NCI-H2029 (cell line): ENCODE data around the gene SNX13.
"Not testable (repeated sequence)": the region's sequence is repeated elsewhere in the genome, so short reads cannot be mapped to it uniquely, and the experiment has no call there.

ENCODE experiments used
- DNase-seq: peaks from one replicate; lab custom pipeline; 2025; lab: John Stamatoyannopoulos, UW

The SNX13 gene

GRCh38 chr7:17849504-17849903 lies 90.8 kb downstream of the SNX13 start:
- DNase-seq, result no peak

GRCh38 chr7:17848516-17848915 lies 91.8 kb downstream of the SNX13 start:
- DNase-seq, result no peak

GRCh38 chr7:17846935-17847334 lies 93.4 kb downstream of the SNX13 start:
- no peak for DNase-seq

- DNase-seq, result no peak
These were observed 95.1 kb downstream of the SNX13 start for GRCh38 chr7:17845197-17845547.

GRCh38 chr7:17844514-17845196 lies 95.6 kb downstream of the SNX13 start:
- no peak for DNase-seq

GRCh38 chr7:17844022-17844421 lies 96.3 kb downstream of the SNX13 start:
- no peak for DNase-seq

GRCh38 chr7:17843041-17843440 lies 97.3 kb downstream of the SNX13 start:
- no peak for DNase-seq

- no peak for DNase-seq
These were observed 107.4 kb downstream of the SNX13 start for GRCh38 chr7:17832820-17833355.

GRCh38 chr7:17832242-17832641 lies 108.1 kb downstream of the SNX13 start:
- no peak for DNase-seq

GRCh38 chr7:17830206-17830605 lies 110.1 kb downstream of the SNX13 start:
- DNase-seq, result no peak

- DNase-seq, result no peak
These were observed 111.3 kb downstream of the SNX13 start for GRCh38 chr7:17829001-17829400.

GRCh38 chr7:17822547-17823173 lies 117.6 kb downstream of the SNX13 start:
- DNase-seq, result no peak

- no peak for DNase-seq
These were observed 123.4 kb downstream of the SNX13 start for GRCh38 chr7:17816903-17817302.

- DNase-seq, result no peak
These were observed 125.0 kb downstream of the SNX13 start for GRCh38 chr7:17815318-17815717.

GRCh38 chr7:17814058-17814457 lies 126.2 kb downstream of the SNX13 start:
- no peak for DNase-seq

GRCh38 chr7:17809215-17809614 lies 131.1 kb downstream of the SNX13 start:
- not testable (repeated sequence) for DNase-seq

- no peak for DNase-seq
These were observed 133.1 kb downstream of the SNX13 start for GRCh38 chr7:17807242-17807641.

- no peak for DNase-seq
These were observed 133.7 kb downstream of the SNX13 start for GRCh38 chr7:17806631-17807030.

- DNase-seq, result no peak
These were observed 138.2 kb downstream of the SNX13 start for GRCh38 chr7:17802056-17802455.

- no peak for DNase-seq
These were observed 148.0 kb downstream of the SNX13 start for GRCh38 chr7:17792075-17792936.

- DNase-seq, result no peak
These were observed 153.0 kb downstream of the SNX13 start for GRCh38 chr7:17787257-17787656.

- DNase-seq, result no peak
These were observed 153.9 kb downstream of the SNX13 start for GRCh38 chr7:17786314-17786852.

GRCh38 chr7:17782216-17782549 lies 158.1 kb downstream of the SNX13 start:
- no peak for DNase-seq
